Measurements from ENCODE around the gene GPR17.

Gene GPR17

DNA sequence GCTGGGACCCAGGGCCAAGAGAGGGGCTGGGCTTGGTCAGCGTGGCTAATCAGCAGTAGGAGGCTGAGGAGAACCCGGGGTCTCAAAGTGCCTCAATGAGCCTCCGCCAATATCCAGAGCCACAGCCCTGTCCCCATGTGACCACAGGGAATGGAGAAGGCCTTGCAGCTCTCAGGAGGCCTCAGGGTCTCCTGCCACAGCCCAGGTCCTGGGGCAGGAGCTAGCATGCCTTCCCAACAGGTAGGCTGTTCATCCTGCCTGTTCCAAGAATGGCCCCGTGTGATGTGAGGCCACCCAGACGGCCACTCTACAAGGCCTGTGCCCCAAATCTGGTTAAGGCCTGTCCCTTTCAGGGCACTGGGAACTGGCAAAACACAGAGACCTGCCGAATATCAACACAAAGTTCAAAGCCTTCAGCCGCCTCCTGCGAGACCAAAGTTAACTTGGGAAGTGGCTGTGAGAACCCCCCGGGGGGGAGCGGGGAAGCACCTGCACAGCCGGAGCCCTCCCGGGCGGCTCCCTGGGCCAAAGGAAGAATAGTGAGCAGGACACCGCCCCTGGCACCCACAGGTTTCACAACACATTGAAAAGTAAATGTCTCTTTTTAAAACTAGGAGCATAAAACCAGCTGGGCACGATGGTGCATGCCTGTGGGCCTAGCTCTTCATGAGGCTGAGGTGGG, 33.9 kb downstream of the GPR17 start:
- TF ChIP-seq, protein P1, sequence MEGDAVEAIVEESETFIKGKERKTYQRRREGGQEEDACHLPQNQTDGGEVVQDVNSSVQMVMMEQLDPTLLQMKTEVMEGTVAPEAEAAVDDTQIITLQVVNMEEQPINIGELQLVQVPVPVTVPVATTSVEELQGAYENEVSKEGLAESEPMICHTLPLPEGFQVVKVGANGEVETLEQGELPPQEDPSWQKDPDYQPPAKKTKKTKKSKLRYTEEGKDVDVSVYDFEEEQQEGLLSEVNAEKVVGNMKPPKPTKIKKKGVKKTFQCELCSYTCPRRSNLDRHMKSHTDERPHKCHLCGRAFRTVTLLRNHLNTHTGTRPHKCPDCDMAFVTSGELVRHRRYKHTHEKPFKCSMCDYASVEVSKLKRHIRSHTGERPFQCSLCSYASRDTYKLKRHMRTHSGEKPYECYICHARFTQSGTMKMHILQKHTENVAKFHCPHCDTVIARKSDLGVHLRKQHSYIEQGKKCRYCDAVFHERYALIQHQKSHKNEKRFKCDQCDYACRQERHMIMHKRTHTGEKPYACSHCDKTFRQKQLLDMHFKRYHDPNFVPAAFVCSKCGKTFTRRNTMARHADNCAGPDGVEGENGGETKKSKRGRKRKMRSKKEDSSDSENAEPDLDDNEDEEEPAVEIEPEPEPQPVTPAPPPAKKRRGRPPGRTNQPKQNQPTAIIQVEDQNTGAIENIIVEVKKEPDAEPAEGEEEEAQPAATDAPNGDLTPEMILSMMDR (IDR thresholded peaks at IDR 0.05; ENCODE audit: low read depth, low read length): no peak
- no peak overlapping the region for H3K4me3 ChIP-seq (ENCODE audit: low read depth, low read length)
- in situ Hi-C loops (cut with HindIII; ENCODE audit: low sequenced_read_pairs): no loop called here
- no peak for DNase-seq (ENCODE audit: low read depth, low spot score)

DNA sequence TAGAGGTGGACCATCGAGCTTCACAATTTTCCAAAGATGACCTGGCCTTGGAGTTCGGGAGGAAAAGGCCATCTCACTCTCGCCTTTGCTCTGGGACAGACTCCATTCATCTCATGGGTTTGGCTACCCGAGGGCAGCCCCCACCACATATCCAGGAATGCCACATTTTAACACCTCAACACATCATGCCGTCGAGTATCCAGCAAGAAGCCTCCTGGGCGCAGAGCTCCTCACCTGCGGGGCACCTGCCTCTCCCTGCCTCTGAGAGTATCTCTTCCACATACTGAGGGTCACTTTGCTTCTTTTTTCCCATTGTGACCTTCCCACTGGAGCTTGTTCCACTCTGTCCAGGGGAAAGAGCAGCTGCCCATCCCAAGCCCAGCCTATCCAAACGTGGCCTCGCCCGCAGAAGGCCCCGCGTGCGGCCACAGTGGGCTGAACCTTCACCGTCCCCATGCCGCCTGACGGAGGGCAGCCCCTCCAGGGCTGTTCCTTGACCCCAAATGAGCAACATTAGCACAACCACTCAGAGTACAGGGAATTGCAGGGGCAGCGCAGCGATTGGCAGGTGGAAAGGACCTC, 34.8 kb downstream of the GPR17 start:
- in situ Hi-C loops (cut with HindIII; ENCODE audit: low sequenced_read_pairs): no loop called here
- TF ChIP-seq, protein P1 (IDR thresholded peaks at IDR 0.05; ENCODE audit: low read depth, low read length): no peak
- no peak for DNase-seq (ENCODE audit: low read depth, low spot score)
- H3K4me3 ChIP-seq (ENCODE audit: low read depth, low read length): no peak overlapping the region

DNA sequence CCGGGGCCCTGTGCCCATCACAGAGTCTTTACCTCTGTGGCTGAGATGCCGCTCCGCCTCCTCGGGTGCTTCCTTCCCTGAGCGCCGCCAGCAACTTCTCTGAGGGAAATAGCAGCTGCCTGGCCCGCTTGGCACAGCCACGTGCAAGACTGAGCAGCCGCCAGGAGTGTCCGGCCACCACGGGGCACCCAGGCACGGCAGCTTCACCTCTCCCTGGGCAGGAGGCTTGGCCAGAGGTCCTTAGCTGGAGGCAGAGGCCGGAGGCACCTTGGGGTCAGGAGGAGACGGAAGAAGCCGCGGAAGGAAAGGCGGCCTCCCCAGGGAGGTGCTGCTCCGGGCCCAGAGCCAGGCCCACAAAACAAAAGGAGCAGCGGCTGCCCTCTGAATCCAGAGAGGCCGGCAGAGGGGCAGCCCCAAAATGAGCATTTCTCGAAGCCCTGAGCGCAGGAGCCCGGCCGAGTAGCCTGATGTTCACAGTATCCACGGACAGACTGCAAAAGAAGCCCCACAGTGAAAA, 35.4 kb downstream of the GPR17 start:
- no peak overlapping the region for H3K4me3 ChIP-seq (ENCODE audit: low read depth, low read length)
- TF ChIP-seq, protein P1 (IDR thresholded peaks at IDR 0.05; ENCODE audit: low read depth, low read length): no peak
- DNase-seq (ENCODE audit: low read depth, low spot score): no peak
- in situ Hi-C loops (cut with HindIII; ENCODE audit: low sequenced_read_pairs): no loop called here

DNA sequence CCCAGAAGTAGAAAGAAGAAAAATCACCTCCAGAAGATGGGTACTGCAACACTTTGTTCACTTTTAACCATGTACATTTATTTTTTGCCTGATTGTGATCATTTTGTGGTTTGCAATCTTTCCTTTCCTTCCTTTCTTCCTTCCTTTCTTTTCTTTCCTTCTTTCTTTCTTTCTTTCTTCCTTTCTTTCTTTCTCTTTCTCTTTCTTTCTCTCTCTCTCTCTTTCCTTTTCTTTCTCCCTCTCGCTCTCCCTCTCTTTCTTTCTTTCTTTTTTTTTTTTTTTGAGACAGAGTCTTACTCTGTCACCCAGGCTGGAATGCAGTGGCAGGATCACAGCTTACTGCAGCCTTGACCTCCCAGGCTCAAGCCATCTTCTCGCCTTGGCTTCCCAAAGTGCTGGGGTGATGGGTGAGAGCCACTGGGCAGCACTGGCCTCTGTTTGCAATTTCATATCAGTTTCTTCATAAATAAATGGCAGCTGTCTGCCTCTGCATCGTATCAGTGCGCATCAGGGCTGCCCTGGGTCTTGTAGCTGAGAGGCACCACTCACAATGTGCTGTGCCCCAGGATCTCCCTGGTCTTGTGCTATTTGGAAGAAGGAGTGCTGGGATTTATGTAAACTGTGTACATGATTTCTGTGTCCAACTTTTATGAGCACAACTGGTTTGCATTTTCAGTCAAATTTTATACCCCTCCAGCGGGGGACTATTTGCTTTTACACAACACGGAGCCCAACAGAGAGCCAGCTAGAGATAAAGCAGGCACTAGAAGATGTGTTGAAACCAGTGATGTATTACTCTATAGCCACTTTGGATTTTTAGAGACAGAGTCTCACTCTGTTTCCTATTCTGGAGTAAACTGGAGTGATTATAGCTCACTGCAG, 36.3 kb downstream of the GPR17 start:
- no peak overlapping the region for H3K4me3 ChIP-seq (ENCODE audit: low read depth, low read length)
- DNase-seq (ENCODE audit: low read depth, low spot score): no peak
- TF ChIP-seq, protein P1 (IDR thresholded peaks at IDR 0.05; ENCODE audit: low read depth, low read length): no peak
- in situ Hi-C loops (cut with HindIII; ENCODE audit: low sequenced_read_pairs): no loop called here

DNA sequence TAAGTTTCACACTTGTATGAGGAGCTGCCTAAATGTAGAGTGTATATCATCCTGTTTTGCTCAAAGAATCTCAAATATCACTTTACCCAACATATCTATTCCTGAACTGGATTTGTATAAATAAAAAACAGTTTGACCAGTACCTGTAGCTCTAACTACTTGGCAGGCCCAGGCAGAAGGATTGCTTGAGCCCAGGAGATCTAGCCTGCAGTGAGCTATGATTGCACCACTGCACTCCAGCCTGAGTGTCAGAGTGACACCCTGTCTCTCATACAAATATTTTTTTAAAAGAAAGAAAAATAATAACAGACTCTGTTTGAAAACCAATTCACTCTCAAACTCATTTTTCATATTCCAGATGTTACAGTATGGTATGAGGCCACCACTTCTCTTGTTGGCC, 37.1 kb downstream of the GPR17 start:
- in situ Hi-C loops (cut with HindIII; ENCODE audit: low sequenced_read_pairs): no loop called here

DNA sequence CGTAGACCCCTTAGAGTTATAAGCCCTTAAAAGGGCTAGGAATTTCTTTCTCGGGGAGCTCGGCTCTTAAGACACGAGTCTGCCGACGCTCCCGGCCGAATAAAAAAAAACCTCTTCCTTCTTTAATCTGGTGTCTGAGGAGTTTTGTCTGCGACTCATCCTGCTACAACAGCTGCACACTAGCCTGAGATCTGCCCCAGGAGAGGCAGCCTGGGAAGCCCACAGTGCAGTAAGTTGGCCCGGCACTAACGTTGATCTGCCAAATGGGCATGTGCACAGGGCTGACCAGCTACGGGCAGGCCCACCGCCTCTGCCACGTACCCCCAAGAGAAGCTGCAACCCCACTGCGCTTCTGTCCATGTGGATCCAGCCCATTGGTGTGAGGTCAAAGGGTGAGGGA, 37.8 kb downstream of the GPR17 start:
- no peak for DNase-seq (ENCODE audit: low read depth, low spot score)

More for the DNA sequence above, 37.1 kb downstream of the GPR17 start:
- DNase-seq (ENCODE audit: low read depth, low spot score): no peak
- H3K4me3 ChIP-seq (ENCODE audit: low read depth, low read length): no peak overlapping the region
- TF ChIP-seq, protein P1 (IDR thresholded peaks at IDR 0.05; ENCODE audit: low read depth, low read length): no peak

More for the DNA sequence above, 37.8 kb downstream of the GPR17 start:
- in situ Hi-C loops (cut with HindIII; ENCODE audit: low sequenced_read_pairs): no loop called here
- TF ChIP-seq, protein P1 (IDR thresholded peaks at IDR 0.05; ENCODE audit: low read depth, low read length): no peak
- H3K4me3 ChIP-seq (ENCODE audit: low read depth, low read length): no peak overlapping the region

Data from astrocyte of the spinal cord (primary cell).